Aorta (tissue), 5 donors: ENCODE measurements around the gene C4orf36. TPM values are rescaled to one million over a fixed set of nuclear protein-coding genes. Genes with fewer than 3 reads are reported as not detected.

Source experiments
- ATAC-seq: fragments of 200-7000 bp; cut with Tn5 transposase; one replicate; pipeline ENCODE4 v1.9.1; 2022; ENCODE audit warnings: moderate library complexity; ENCODE audit not compliant: low FRiP score
- DNase-seq, 2 donors: peaks; one replicate each; pipeline ENCODE4 v3.0.0-alpha.2; 2020
- H3K27ac ChIP-seq, 2 donors: one replicate each; pipeline ENCODE4 v1.5.1; 2013; ENCODE audit warnings: low read length in 2 of 2, mild to moderate bottlenecking in 2 of 2, moderate library complexity in 2 of 2, control low read depth in 1 of 2, inconsistent platforms in 1 of 2, low read depth in 1 of 2
- H3K27me3 ChIP-seq, 2 donors: one replicate each; pipeline ENCODE4 v1.6.1; 2013; ENCODE audit warnings: control low read depth in 1 of 2, low read length in 1 of 2, mild to moderate bottlenecking in 1 of 2, moderate library complexity in 1 of 2; ENCODE audit not compliant: insufficient read depth in 2 of 2, control insufficient read depth in 1 of 2
- H3K36me3 ChIP-seq, 2 donors: one replicate each; pipeline ENCODE4 v1.6.1; 2013; ENCODE audit warnings: control low read depth in 1 of 2, low read length in 1 of 2, mild to moderate bottlenecking in 1 of 2; ENCODE audit not compliant: insufficient read depth in 2 of 2, control insufficient read depth in 1 of 2
- H3K4me1 ChIP-seq, 2 donors: one replicate each; pipeline ENCODE4 v1.6.1; 2013; ENCODE audit warnings: low read length in 2 of 2, control low read depth in 1 of 2, mild to moderate bottlenecking in 1 of 2, moderate library complexity in 1 of 2; ENCODE audit not compliant: insufficient read depth in 2 of 2, control insufficient read depth in 1 of 2
- H3K4me3 ChIP-seq, 2 donors: one replicate each; pipeline ENCODE4 v1.5.1; 2013; ENCODE audit warnings: low read length in 2 of 2, control low read depth in 1 of 2, mild to moderate bottlenecking in 1 of 2
- H3K9me3 ChIP-seq: one replicate; pipeline ENCODE4 v1.6.1; 2013; ENCODE audit warnings: mild to moderate bottlenecking, low read length; ENCODE audit not compliant: control insufficient read depth
- WGBS, 2 donors: extraction: QIAGEN DNeasy Blood & Tissue Kit; methylation state at CpG; one replicate each; pipeline ENCODE4 v1.1.7; 2013; 5-methylcytosine and 5-hydroxymethylcytosine counted together
- intact Hi-C, 2 donors: fragments of 100-400 bp; cut with DNase I; formaldehyde crosslinking; loops; one replicate each; pipeline versions ENCODE4 v1.14.2 to v1.15.0; 2022
- polyA plus RNA-seq, 2 donors: library from polyadenylated mRNA; stranded (reverse); fragments of 200-250 nt; gene quantifications; one replicate each; pipeline ENCODE4 v1.2.3, GENCODE V29; 2013
- total RNA-seq, 2 donors: library from RNA; stranded (reverse); fragmentation: NEBNext Ultra II Directional; extraction: Animal tissue kit (Norgen Biotek cat#: 25700); gene quantifications; one replicate each; pipeline ENCODE4 v1.2.1, GENCODE V29; 2021
- donor health status: healthy with polysubstance abuse.
- donor health status: Bipolar disorder and iron deficiency.
- donor health status: DM: no; HTN: no; CAD: no.
- donor health status: DM: no; HTN: no; CAD: no.
- donor health status: DM: yes; HTN: yes; CAD: no.

C4orf36 gene
- total and polyA plus RNA-seq, 4 donors: 0.36 to 1.2 TPM; not detected in 2

DNA sequence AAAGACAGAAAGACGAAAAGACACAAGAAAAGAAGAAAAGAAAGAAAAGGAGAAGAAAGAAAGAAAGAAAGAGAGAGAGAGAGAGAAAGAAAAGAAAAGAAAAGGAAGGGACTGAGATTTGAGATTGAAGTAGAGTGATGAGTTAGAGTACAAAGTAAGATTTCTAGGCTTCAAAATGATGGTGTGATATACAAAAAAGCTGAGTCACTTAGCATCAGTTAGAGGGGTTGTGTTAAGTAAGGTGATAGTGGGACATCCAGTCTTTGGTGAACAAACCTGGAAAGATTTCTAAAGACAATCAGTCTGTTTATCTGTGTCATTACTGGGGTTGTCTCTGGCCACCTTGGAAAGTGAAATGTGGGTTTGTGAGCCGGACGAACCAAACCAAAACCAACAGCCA lies 56.5 kb downstream of the C4orf36 start:
- intact Hi-C loops: no loop called here
- H3K9me3 ChIP-seq: no peaks in the 10 kb centered on the region
- no peaks in the 10 kb centered on the region for H3K27me3 ChIP-seq
- no peak for DNase-seq
- no peaks in the 10 kb centered on the region for H3K4me1 ChIP-seq
- no peak overlapping the region for H3K27ac ChIP-seq
- no peak overlapping the region for H3K4me3 ChIP-seq
- ATAC-seq: no peak
- WGBS, 2 donors: 92 to 93% methylated on average over 3 of the region's 3 CpGs
- no peaks in the 10 kb centered on the region for H3K36me3 ChIP-seq

DNA sequence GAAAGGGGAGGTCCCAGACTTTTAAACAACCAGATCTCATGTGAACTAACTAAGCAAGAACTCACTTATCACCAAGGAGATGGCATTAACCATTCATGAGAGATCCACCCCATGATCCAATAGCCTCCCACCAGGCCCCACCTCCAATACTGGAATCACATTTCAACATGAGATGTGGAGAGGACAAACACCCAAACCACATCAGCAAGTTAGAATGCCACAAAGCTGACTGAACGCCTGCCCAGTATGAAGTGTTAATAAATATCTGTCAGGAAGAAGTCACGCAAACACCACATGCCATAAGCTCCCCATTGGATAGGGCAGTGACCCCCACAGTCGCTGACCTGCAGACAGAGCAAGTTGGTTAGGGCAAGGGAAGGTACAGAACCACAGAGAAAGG lies 57.3 kb downstream of the C4orf36 start:
- no peak overlapping the region for H3K27ac ChIP-seq
- H3K36me3 ChIP-seq: no peaks in the 10 kb centered on the region
- H3K9me3 ChIP-seq: no peaks in the 10 kb centered on the region
- ATAC-seq (no peak), DNase-seq (no peak)
- 85 to 87% methylated on average over 3 of the region's 3 CpGs for WGBS, 2 donors
- no peak overlapping the region for H3K4me3 ChIP-seq
- no peaks in the 10 kb centered on the region for H3K4me1 ChIP-seq
- H3K27me3 ChIP-seq: no peaks in the 10 kb centered on the region
- intact Hi-C loops: no loop called here

DNA sequence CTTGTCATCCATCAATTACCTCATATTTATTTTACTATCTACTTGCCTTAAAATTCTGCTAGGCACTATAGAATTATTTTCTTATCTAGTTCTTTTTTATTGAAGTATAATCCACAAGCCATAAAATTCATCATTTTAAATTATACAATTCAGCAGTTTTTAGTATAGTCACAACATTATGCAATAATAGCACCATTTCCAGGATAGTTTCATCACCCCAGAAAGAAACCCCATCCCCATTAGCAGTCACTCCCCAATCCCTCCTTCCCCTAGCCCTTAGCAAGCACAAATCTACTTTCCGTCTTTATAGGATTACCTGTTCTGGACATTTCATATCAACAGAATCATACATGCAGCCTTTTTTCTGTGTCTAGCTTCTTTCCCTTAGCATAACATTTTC lies 58.6 kb downstream of the C4orf36 start:
- Histone ChIP-seq H3K27me3 (no peaks in the 10 kb centered on the region), H3K4me1 (no peaks in the 10 kb centered on the region), H3K4me3 (no peak overlapping the region), H3K27ac (no peak overlapping the region), H3K9me3 (no peaks in the 10 kb centered on the region), H3K36me3 (no peaks in the 10 kb centered on the region)
- intact Hi-C loops: no loop called here
- ATAC-seq: no peak
- DNase-seq: no peak
- whole genome bisulfite sequencing, 2 donors: 89 to 93% methylated on average over 1 of the region's 1 CpG

DNA sequence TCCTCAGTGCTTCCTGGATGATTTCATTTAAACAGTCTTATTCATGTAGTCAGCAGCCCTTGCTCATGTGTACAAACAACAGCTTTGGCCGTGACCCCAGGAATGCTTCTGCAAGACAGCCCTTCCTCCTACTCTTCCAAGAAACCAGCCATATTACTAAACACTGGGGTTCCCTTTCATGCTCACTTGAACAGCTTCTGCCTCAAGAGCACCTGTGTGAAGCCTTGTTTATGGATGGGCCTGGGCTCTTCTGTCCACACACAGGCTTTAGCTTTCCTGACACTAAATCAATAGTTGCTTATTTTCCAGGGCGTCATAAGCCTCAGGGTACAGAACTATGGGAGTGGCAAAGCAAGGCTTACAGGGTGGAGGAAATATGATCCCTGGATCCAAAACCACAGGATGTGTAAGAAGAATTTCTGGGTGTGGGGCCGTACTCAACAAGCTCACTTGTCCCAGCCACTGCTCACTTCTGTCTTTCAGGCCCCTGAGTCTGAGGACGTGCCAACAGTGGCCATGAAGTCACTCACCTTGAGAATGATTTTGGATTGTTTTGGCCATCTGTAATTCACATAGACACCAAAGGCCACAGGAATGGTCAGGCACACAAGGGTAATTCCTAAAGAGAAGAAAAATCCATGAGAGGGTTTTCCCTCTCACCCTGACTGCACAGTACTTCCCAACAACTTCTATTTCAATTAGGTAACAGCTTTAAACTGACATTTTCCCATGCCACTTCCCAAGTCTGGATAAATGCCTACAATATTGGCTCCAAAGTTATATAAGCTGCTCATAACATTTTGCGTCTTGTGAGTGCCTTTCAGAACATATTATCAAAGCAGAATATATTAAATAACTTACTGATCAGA lies 60.7 kb downstream of the C4orf36 start:
- Histone ChIP-seq H3K36me3 (no peaks in the 10 kb centered on the region), H3K27me3 (no peaks in the 10 kb centered on the region), H3K4me3 (no peak overlapping the region), H3K9me3 (no peaks in the 10 kb centered on the region), H3K27ac (no peak overlapping the region), H3K4me1 (no peaks in the 10 kb centered on the region)
- WGBS, 2 donors: 79 to 82% methylated on average over 5 of the region's 5 CpGs
- ATAC-seq: no peak
- DNase-seq: no peak
- intact Hi-C loops: no loop called here

Other genes with a start within 250 kb of the C4orf36 start
- 1 to 10 TPM; 4.2 to 5.4 TPM for gene SLC10A6, start 43.0 kb downstream of the C4orf36 start, total RNA-seq
- not detected for gene SLC10A6, start 43.0 kb downstream of the C4orf36 start, polyA plus RNA-seq
- 100 to 1,000 TPM in 1 of 2 donors, 10 to 100 TPM in 1; 99.6 to 107 TPM for gene AFF1, start 42.6 kb upstream of the C4orf36 start, total RNA-seq
- 10 to 100 TPM in 1 of 2 donors, 1 to 10 TPM in 1; 4.8 to 15.0 TPM for gene AFF1, start 42.6 kb upstream of the C4orf36 start, polyA plus RNA-seq